Naive B cell (primary cell): ENCODE results near the gene CYP2U1. TPM values are rescaled to one million over a fixed set of nuclear protein-coding genes. Genes with fewer than 3 reads are reported as not detected.

ENCODE experiments used
- ATAC-seq, 2 donors: fragments of 150-1000 bp; cut with Tn5 transposase; 2 replicates each; pipeline ENCODE4 v1.10.0; 2021; ENCODE audit warnings: low read depth in 2 of 2, mild to moderate bottlenecking in 2 of 2, moderate library complexity in 2 of 2
- DNase-seq: peaks from one replicate; pipeline ENCODE4 v3.0.0; 2022
- H3K27ac Mint-ChIP-seq, 6 donors: one replicate each; pipeline ENCODE4 v1.8.0; 2020 to 2022; ENCODE audit warnings: mild to moderate bottlenecking in 6 of 6, mixed read lengths in 6 of 6, moderate library complexity in 5 of 6, inconsistent platforms in 2 of 6
- H3K27me3 Mint-ChIP-seq, 3 donors: one replicate each; pipeline ENCODE4 v1.8.0; 2021 to 2022; ENCODE audit warnings: mixed read lengths in 3 of 3, mild to moderate bottlenecking in 1 of 3
- H3K36me3 Mint-ChIP-seq, 2 donors: one replicate each; pipeline ENCODE4 v1.8.0; 2020 to 2022; ENCODE audit warnings: mixed read lengths in 2 of 2, inconsistent platforms in 1 of 2, mild to moderate bottlenecking in 1 of 2
- H3K4me1 Mint-ChIP-seq, 3 donors: one replicate each; pipeline ENCODE4 v1.8.0; 2020 to 2022; ENCODE audit warnings: mixed read lengths in 3 of 3, inconsistent platforms in 1 of 3, mild to moderate bottlenecking in 1 of 3, moderate library complexity in 1 of 3
- H3K4me3 Mint-ChIP-seq, 8 donors: one replicate each; pipeline ENCODE4 v1.8.0; 2020 to 2022; ENCODE audit warnings: mild to moderate bottlenecking in 8 of 8, mixed read lengths in 8 of 8, moderate library complexity in 8 of 8, inconsistent platforms in 2 of 8
- H3K9me3 Mint-ChIP-seq, 7 donors: one replicate each; pipeline ENCODE4 v1.8.0; 2020 to 2022; ENCODE audit warnings: mixed read lengths in 7 of 7, mild to moderate bottlenecking in 5 of 7, inconsistent platforms in 2 of 7, moderate library complexity in 1 of 7
- polyA plus RNA-seq, 6 donors: library from polyadenylated mRNA; unstranded; fragments of 300-500 nt; fragmentation: Illumina TruSeq; gene quantifications; one replicate each; pipeline ENCODE4 v1.2.3, GENCODE V29; 2021; ENCODE audit warnings: low read depth in 6 of 6

Gene CYP2U1
- polyA plus RNA-seq, 6 donors from 2014 or later: 11.3 to 25.6 (median 14.6) TPM

DNA sequence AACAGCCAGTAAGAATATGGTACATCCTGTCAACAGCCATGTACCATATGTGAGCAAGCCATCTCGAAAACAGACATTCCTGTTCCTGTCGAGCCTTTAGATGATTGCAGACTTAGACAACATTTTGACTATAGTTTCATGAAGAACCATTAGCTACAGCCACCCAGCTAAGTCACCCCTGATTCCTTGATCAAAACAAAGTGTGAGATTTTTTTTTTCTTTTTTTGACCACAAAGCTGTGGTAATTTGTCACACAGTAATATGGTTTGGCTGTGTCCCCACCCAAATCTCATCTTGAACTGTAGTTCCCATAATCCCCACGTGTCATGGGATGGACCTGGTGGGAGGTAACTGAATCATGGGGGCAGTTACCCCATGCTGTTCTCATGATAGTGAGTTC lies 43.2 kb downstream of the CYP2U1 start:
- Mint-ChIP-seq H3K27ac (no peak overlapping the region), H3K36me3 (no peaks in the 10 kb centered on the region), H3K4me3 (no peak overlapping the region), H3K9me3 (peaks cover 0 to 3% (median 0%) of the 10 kb centered on the region in 7 donors), H3K27me3 (peaks cover 0 to 2% (median 0%) of the 10 kb centered on the region in 3 donors), H3K4me1 (no peaks in the 10 kb centered on the region)
- DNase-seq (no peak), ATAC-seq (no peak)

DNA sequence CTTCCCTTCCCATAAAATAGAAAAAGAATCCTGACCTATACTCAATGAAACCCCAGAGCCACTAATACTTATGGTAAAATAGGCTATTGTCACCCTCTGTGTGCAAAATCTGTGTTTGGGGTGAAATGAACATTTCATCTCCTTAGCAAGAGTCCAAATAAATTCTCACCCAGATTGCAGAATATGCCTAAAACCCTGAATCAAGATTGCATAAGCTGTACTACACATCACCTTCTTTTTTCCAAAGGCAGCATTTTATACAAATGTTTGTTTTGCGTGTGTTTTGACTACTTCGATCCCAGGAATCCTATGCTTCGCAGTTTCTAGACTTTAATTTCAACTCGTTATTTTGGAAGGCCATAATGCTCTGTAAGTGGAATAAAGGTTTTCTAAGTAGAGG lies 46.1 kb downstream of the CYP2U1 start:
- no peak for DNase-seq
- peaks cover 0 to 8% of the 10 kb centered on the region in 2 donors for H3K36me3 Mint-ChIP-seq
- H3K4me1 Mint-ChIP-seq: no peaks in the 10 kb centered on the region
- peaks cover 0 to 15% (median 6%) of the 10 kb centered on the region in 7 donors for H3K9me3 Mint-ChIP-seq
- H3K4me3 Mint-ChIP-seq: no peak overlapping the region
- H3K27me3 Mint-ChIP-seq: no peaks in the 10 kb centered on the region
- no peak for ATAC-seq
- no peak overlapping the region for H3K27ac Mint-ChIP-seq

DNA sequence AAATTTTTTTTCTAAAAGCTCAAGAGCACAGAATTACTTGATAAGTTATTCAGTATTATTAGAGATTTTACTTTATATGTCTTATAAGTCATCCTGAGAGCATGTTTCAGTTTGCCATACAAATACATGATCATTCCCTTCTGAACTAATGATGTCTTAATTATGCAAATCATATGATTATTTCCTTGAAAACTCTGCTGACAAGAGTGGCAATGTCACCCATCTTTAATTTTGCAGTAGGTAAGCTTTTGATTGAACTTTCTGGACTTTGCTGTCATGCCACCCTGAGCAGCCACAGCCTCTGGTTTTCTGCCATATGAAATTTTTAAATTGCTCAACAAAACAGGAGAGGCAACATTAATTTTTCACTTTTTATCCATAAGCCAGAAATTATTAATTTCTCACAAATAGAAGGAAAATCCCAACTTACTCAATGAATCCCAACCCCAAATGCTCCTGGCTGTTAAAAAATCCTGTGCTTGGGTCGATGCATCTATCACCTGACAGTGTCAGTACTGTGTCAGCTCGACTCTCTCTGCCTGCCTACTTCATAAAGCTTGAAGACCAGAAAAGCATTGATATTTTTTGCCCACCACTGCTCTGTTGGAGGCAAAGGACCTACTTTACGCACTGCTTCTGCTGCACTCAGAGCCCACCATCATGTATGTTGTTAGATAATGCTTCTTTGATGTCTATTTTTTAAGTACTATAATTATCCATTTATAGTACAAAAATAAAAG lies 46.8 kb downstream of the CYP2U1 start:
- H3K27me3 Mint-ChIP-seq: no peaks in the 10 kb centered on the region

GRCh38 chr4:107978716-107979451 lies 47.5 kb downstream of the CYP2U1 start:
- DNase-seq (no peak), ATAC-seq (no peak)
- Mint-ChIP-seq H3K4me3 (no peak overlapping the region), H3K4me1 (no peaks in the 10 kb centered on the region), H3K27me3 (no peaks in the 10 kb centered on the region), H3K9me3 (peaks cover 0 to 15% (median 6%) of the 10 kb centered on the region in 7 donors), H3K36me3 (peaks cover 0 to 8% of the 10 kb centered on the region in 2 donors), H3K27ac (no peak overlapping the region)

More for the DNA sequence above, 46.8 kb downstream of the CYP2U1 start:
- Mint-ChIP-seq H3K27ac (no peak overlapping the region), H3K36me3 (peaks cover 0 to 8% of the 10 kb centered on the region in 2 donors), H3K4me3 (no peak overlapping the region), H3K9me3 (peaks cover 0 to 15% (median 6%) of the 10 kb centered on the region in 7 donors), H3K4me1 (no peaks in the 10 kb centered on the region)
- ATAC-seq (no peak), DNase-seq (no peak)

- Mint-ChIP-seq H3K36me3 (no peaks in the 10 kb centered on the region), H3K27ac (peak overlapping the region in 1 of 6 donors; percentile 60), H3K4me3 (peak overlapping the region in 2 of 8 donors; percentile 15 to 96), H3K4me1 (peaks cover 18 to 33% (median 29%) of the 10 kb centered on the region in 3 donors), H3K27me3 (no peaks in the 10 kb centered on the region), H3K9me3 (no peaks in the 10 kb centered on the region)
- DNase-seq (no peak), ATAC-seq (no peak)
These were observed 56.8 kb downstream of the CYP2U1 start for GRCh38 chr4:107987916-107988762.

DNA sequence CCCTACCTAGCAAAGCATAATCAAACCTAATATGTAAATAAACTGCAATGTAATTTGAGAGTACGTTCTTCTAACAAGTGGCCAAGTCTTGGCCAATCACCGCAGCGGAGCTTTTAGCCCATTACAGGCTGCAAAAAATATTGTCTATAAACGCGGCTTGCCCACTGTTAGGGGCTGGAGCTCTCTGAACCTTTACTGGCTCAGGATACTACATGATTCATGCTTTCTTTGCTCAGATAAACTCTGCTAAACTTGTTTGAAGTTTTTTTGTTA lies 57.4 kb downstream of the CYP2U1 start:
- Mint-ChIP-seq H3K4me3 (peak overlapping the region in 3 of 8 donors; percentile 91 to 96 (median 96)), H3K4me1 (peaks cover 21 to 38% (median 32%) of the 10 kb centered on the region in 3 donors), H3K36me3 (no peaks in the 10 kb centered on the region), H3K9me3 (no peaks in the 10 kb centered on the region), H3K27ac (peak overlapping the region in 2 of 6 donors; percentile 24 to 87), H3K27me3 (no peaks in the 10 kb centered on the region)
- DNase-seq (no peak), ATAC-seq (no peak)

GRCh38 chr4:107989162-107989536 lies 57.8 kb downstream of the CYP2U1 start:
- Mint-ChIP-seq H3K9me3 (no peaks in the 10 kb centered on the region), H3K4me1 (peaks cover 23 to 43% (median 37%) of the 10 kb centered on the region in 3 donors), H3K4me3 (peak overlapping the region; percentile 91 to 98 (median 95)), H3K27me3 (no peaks in the 10 kb centered on the region), H3K36me3 (no peaks in the 10 kb centered on the region), H3K27ac (peak overlapping the region; percentile 79 to 97 (median 89))
- DNase-seq (no peak), ATAC-seq (no peak)

DNA sequence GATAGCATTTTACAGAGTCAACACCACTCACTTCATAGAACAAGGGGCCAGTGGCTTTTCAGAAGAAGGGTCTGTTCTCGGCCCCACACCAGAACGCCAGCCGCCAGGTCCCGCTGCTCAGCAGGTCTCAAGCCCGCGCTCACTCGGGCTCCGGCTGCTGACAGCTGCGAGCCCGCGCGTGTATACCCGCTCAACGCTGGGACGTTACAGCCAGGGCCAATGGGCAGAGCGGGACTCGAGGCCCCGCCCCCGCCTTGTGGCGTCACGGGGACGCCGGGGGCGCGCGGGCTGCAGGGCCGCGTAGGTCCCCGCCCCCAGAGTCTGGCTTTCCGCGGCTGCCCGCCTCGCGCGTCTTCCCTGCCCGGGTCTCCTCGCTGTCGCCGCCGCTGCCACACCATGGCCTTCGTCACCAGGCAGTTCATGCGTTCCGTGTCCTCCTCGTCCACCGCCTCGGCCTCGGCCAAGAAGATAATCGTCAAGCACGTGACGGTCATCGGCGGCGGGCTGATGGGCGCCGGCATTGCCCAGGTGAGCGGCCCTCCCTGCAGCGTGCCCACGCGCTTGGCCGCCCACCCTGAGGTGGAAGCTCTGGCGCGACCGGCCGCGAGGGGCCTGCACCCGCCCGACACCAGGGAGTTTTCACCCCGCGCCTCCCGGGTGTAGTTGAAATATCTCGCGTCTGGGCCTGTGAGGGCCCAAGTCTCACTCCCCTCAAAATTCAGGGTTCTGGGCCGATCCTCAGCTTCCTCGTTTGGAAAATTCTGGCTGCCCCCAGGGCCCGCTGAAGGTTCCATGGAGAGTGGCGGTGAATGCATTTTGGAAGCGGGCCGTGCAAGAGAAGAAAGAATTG lies 58.4 kb downstream of the CYP2U1 start, which contains the start of gene HADH:
Gene HADH, plus strand, starts transcription at position 353 of the 850 bp plus-strand sequence. Its CDS starts 44 bp downstream, at position 397.
- Mint-ChIP-seq H3K4me1 (peaks cover 29 to 49% (median 43%) of the 10 kb centered on the region in 3 donors), H3K27ac (peak within 1 kb of the TSS; percentile 87 to 98 (median 94))
- peak; percentile 96 to 97 for ATAC-seq

DNA sequence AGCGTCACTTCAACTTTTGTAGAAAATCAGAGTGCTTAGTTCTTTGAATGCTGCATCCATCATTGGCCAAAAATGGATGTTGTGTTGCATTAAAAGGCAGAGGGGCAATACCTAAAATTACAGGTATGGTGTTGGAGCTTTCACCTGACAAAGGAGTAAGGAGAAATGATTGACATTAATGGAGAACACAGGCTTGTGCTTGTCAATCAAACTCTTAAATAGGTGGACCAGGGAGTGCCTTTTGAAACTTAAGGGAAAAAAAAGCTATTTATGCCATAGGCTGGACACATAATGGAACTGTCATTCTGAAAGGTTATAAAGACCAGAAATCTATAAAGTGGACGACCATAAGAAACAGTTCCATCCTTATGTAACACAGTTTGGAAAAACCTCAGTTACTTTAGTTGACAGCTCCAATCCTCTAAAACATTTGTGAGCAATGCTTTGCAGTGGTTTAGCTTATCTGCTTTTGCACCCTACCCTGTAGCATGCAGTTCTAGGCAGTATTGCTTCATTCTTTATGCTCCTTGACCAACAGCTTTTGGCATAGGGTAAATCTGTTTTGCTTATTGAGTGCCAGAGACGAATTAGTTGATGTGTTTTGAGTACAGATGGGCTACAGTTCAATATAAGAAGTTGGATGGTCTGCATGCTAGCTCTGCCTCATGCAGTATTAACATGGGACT lies 60.7 kb downstream of the CYP2U1 start:
- Mint-ChIP-seq H3K27me3 (no peaks in the 10 kb centered on the region), H3K27ac (peak overlapping the region in 2 of 6 donors; percentile 33 to 87), H3K4me3 (peak overlapping the region in 2 of 8 donors; percentile 61 to 96), H3K36me3 (peaks cover 6% of the 10 kb centered on the region in 2 donors), H3K4me1 (peaks cover 42 to 66% (median 49%) of the 10 kb centered on the region in 3 donors), H3K9me3 (no peaks in the 10 kb centered on the region)
- no peak for ATAC-seq
- no peak for DNase-seq

More for the DNA sequence above, 58.4 kb downstream of the CYP2U1 start, which contains the start of gene HADH:
- Mint-ChIP-seq H3K9me3 (no peaks in the 10 kb centered on the region), H3K36me3 (no peaks in the 10 kb centered on the region), H3K27me3 (no peaks in the 10 kb centered on the region), H3K4me3 (peak within 1 kb of the TSS; percentile 91 to 98 (median 95))
- peak; percentile 97 for DNase-seq

DNA sequence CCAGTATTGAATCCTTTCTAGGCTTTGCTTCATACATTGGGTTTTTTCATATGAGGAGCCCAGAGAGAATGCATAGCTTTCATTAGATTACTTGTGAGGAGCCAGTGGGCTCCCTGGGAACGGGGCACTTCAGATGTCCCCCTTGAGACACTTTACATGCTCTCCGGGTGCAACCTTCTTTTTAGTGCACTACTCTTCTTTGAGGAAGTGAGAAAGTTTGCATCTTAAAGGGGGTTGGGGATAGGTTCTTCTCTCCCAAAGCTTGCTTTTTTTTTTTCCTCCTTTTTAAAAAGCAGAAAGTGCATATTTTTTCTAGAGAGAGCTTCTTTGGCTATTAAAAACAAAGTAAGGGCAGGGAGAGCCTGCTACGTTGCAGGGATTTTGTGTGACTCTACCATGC lies 62.6 kb downstream of the CYP2U1 start:
- Mint-ChIP-seq H3K36me3 (peaks cover 6% of the 10 kb centered on the region in 2 donors), H3K9me3 (no peaks in the 10 kb centered on the region), H3K27me3 (no peaks in the 10 kb centered on the region), H3K4me3 (peak overlapping the region in 7 of 8 donors; percentile 35 to 80 (median 53)), H3K27ac (peak overlapping the region; percentile 21 to 82 (median 47)), H3K4me1 (peaks cover 49 to 68% (median 51%) of the 10 kb centered on the region in 3 donors)
- ATAC-seq (no peak), DNase-seq (peak; percentile 44)

GRCh38 chr4:107994894-107995293 lies 63.5 kb downstream of the CYP2U1 start:
- DNase-seq (no peak), ATAC-seq (no peak)
- Mint-ChIP-seq H3K36me3 (peaks cover 6 to 10% of the 10 kb centered on the region in 2 donors), H3K4me3 (peak overlapping the region in 1 of 8 donors; percentile 29), H3K27me3 (no peaks in the 10 kb centered on the region), H3K9me3 (no peaks in the 10 kb centered on the region), H3K27ac (peak overlapping the region in 4 of 6 donors; percentile 23 to 84 (median 68)), H3K4me1 (peaks cover 44 to 65% (median 52%) of the 10 kb centered on the region in 3 donors)
